Activated CD4-positive, alpha-beta memory T cell treated with anti-CD3 and anti-CD28 coated beads, Interleukin-2, amount 10 ng/mL, durations not matched to agents 7 days and 5 days (primary cell): ENCODE data around the gene CTU1. TPM values are rescaled to one million over a fixed set of nuclear protein-coding genes. Genes with fewer than 3 reads are reported as not detected.
A peak's percentile ranks its signal among the peaks of the same experiment; 100 is the strongest.
"Not testable (repeated sequence)": the region's sequence is repeated elsewhere in the genome, so short reads cannot be mapped to it uniquely, and the experiment has no call there.

Experiments
- CTCF ChIA-PET: fragments of 350-600 bp; sonication (Branson Sonifier 250); formaldehyde crosslinking; loops from one replicate; lab custom pipeline; 2021; ENCODE audit warnings: antibody characterized with exemption, inconsistent platforms; lab: Charles Lee
- POLR2A ChIA-PET: fragments of 350-600 bp; sonication (Branson Sonifier 250); formaldehyde crosslinking; loops from one replicate; lab custom pipeline; 2021; ENCODE audit warnings: antibody characterized with exemption; lab: Charles Lee
- DNase-seq: peaks from one replicate; pipeline ENCODE4 v3.0.0-alpha.2; 2020
- H3K27ac Mint-ChIP-seq: one replicate; pipeline ENCODE4 v1.8.0; 2021; ENCODE audit warnings: mild to moderate bottlenecking, mixed read lengths
- H3K27me3 Mint-ChIP-seq: one replicate; pipeline ENCODE4 v1.8.0; 2021; ENCODE audit warnings: mixed read lengths
- H3K36me3 Mint-ChIP-seq: one replicate; pipeline ENCODE4 v1.8.0; 2021; ENCODE audit warnings: low read depth, mixed read lengths
- H3K4me1 Mint-ChIP-seq: one replicate; pipeline ENCODE4 v1.8.0; 2021; ENCODE audit warnings: mixed read lengths
- H3K4me3 Mint-ChIP-seq: one replicate; pipeline ENCODE4 v1.8.0; 2021; ENCODE audit warnings: mild to moderate bottlenecking, mixed read lengths
- H3K9me3 Mint-ChIP-seq: one replicate; pipeline ENCODE4 v1.8.0; 2021; ENCODE audit warnings: mixed read lengths
- total RNA-seq, 2 experiments: library from RNA; stranded (reverse); gene quantifications; one replicate each; pipeline ENCODE4 v1.2.3, GENCODE V29; 2021

CTU1 gene
- total RNA-seq: 1 to 10 TPM; 9.0 to 9.4 TPM

GRCh38 chr19:51108066-51108804 is at the start of gene CTU1:
TSS of gene CTU1 (minus strand) at chr19:51108409. CDS start at chr19:51104569, 3,840 bp downstream.
- Mint-ChIP-seq H3K27ac (peak within 1 kb of the TSS; percentile 73), H3K9me3 (no peaks in the 10 kb centered on the region), H3K36me3 (peaks cover 30% of the 10 kb centered on the region), H3K27me3 (peaks cover 2% of the 10 kb centered on the region), H3K4me1 (peaks cover 39% of the 10 kb centered on the region), H3K4me3 (peak within 1 kb of the TSS; percentile 85)
- peak; percentile 99 for DNase-seq
- POLR2A ChIA-PET: no interaction called here
- CTCF ChIA-PET: interaction anchor here (0.6 to 1.5 kb wide), 4 partner anchors 12 to 269 kb away, joined by 3 to 4 read pairs (median 4); no protein-coding TSS in a partner anchor

DNA sequence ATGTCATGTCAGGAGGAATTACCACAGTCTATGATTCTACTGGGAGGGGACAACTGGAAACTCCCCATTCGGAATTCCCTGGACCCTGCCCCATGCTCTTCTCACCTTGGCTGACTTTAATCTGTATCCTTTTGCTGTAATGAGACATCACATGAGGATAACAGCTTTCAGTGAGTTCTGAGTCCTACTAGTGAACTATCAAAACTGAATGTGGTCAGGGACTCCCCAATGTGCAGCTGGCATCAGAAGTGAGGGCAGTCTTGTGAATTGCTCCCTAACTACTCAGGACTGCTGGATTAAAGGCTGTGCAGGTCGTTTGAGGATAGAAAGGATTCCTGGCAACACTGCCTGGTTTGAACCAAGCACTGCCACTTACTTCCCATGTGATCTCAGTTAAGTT is 49.1 kb upstream of the CTU1 start:
- DNase-seq: no peak
- Mint-ChIP-seq H3K9me3 (no peaks in the 10 kb centered on the region), H3K27ac (no peak overlapping the region), H3K4me3 (no peak overlapping the region), H3K36me3 (no peaks in the 10 kb centered on the region), H3K27me3 (peaks cover 25% of the 10 kb centered on the region), H3K4me1 (peaks cover 28% of the 10 kb centered on the region)
- ChIA-PET POLR2A (interaction anchor here (1.8 kb wide), 1 partner anchor 102 kb away, joined by 8 read pairs; no protein-coding TSS in a partner anchor), CTCF (interaction anchor here (0.6 to 10.0 kb wide), 10 partner anchors 10 to 257 kb away, joined by 3 to 180 read pairs (median 4); no protein-coding TSS in a partner anchor)

- no peaks in the 10 kb centered on the region for H3K36me3 Mint-ChIP-seq
- H3K4me3 Mint-ChIP-seq: no peak overlapping the region
- no peaks in the 10 kb centered on the region for H3K9me3 Mint-ChIP-seq
- ChIA-PET CTCF (interaction anchor here (0.6 to 10.0 kb wide), 10 partner anchors 10 to 284 kb away, joined by 3 to 180 read pairs (median 4); partner anchors contain the start of gene CTU1), POLR2A (interaction anchor here (1.8 kb wide), 1 partner anchor 103 kb away, joined by 8 read pairs; no protein-coding TSS in a partner anchor)
- peaks cover 25% of the 10 kb centered on the region for H3K27me3 Mint-ChIP-seq
- no peak overlapping the region for H3K27ac Mint-ChIP-seq
- DNase-seq: no peak
- peaks cover 26% of the 10 kb centered on the region for H3K4me1 Mint-ChIP-seq
Measured at GRCh38 chr19:51156710-51157109, 48.5 kb upstream of the CTU1 start.

GRCh38 chr19:51150627-51151026 is 42.4 kb upstream of the CTU1 start:
- CTCF ChIA-PET: interaction anchor here (0.7 kb wide), 1 partner anchor 109 kb away, joined by 3 read pairs; no protein-coding TSS in a partner anchor
- no peak overlapping the region for H3K4me3 Mint-ChIP-seq
- H3K27me3 Mint-ChIP-seq: peaks cover 50% of the 10 kb centered on the region
- POLR2A ChIA-PET: no interaction called here
- no peaks in the 10 kb centered on the region for H3K36me3 Mint-ChIP-seq
- no peaks in the 10 kb centered on the region for H3K4me1 Mint-ChIP-seq
- H3K9me3 Mint-ChIP-seq: peaks cover 2% of the 10 kb centered on the region
- no peak overlapping the region for H3K27ac Mint-ChIP-seq
- no peak for DNase-seq

DNA sequence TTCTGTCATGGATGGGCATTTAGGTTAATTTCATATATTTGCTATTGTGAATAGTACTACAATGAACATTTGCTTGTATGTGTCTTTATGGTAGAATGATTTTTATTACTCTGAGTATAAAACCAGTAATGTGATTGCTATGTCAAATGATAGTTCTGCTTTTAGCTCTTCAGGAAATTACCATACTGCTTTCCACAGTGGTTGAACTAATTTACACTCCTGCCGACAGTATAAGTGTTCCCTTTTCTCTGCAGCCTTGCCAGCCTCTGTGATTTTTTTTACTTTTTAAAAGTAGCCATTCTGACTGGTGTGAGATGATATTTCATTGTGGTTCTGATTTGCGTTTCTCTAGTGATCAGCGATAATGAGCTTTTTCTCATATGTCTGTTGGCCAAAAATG is 40.4 kb upstream of the CTU1 start:
- peaks cover 2% of the 10 kb centered on the region for H3K9me3 Mint-ChIP-seq
- H3K36me3 Mint-ChIP-seq: no peaks in the 10 kb centered on the region
- no peak overlapping the region for H3K27ac Mint-ChIP-seq
- H3K4me3 Mint-ChIP-seq: no peak overlapping the region
- no peak for DNase-seq
- CTCF ChIA-PET: interaction anchor here (0.9 to 4.2 kb wide), 3 partner anchors 9 to 179 kb away, joined by 4 to 17 read pairs (median 4); no protein-coding TSS in a partner anchor
- no peaks in the 10 kb centered on the region for H3K4me1 Mint-ChIP-seq
- peaks cover 47% of the 10 kb centered on the region for H3K27me3 Mint-ChIP-seq
- POLR2A ChIA-PET: interaction anchor here (0.8 kb wide), 1 partner anchor 19 kb away, joined by 3 read pairs; no protein-coding TSS in a partner anchor

DNA sequence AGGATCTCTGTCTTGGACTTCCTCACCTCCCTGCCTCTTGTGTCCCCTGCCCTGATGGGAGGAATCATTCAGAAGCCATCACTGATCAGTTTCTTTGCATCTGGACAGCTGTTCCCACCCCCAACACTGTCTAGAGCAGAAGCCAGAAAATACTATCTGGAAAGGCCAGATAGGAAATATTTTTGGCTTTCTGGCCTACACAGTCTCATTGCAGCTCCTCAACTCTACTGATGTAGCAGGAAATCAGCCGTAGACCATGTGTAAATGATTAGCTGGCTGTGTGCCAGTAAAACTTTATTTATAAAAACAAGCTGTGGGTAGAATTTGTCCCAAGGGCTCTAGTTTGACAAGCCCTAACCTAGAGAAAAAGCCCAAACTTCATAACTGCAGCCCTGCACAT is 39.5 kb upstream of the CTU1 start:
- Mint-ChIP-seq H3K4me1 (no peaks in the 10 kb centered on the region), H3K36me3 (no peaks in the 10 kb centered on the region), H3K9me3 (peaks cover 2% of the 10 kb centered on the region), H3K27me3 (peaks cover 42% of the 10 kb centered on the region), H3K27ac (no peak overlapping the region), H3K4me3 (no peak overlapping the region)
- DNase-seq: no peak
- ChIA-PET POLR2A (no interaction called here), CTCF (interaction anchor here (0.9 to 4.2 kb wide), 2 partner anchors 10 to 21 kb away, joined by 4 to 17 read pairs; no protein-coding TSS in a partner anchor)

GRCh38 chr19:51146751-51147150 is 38.5 kb upstream of the CTU1 start:
- H3K4me1 Mint-ChIP-seq: no peaks in the 10 kb centered on the region
- peaks cover 38% of the 10 kb centered on the region for H3K27me3 Mint-ChIP-seq
- DNase-seq: no peak
- no peaks in the 10 kb centered on the region for H3K36me3 Mint-ChIP-seq
- no peak overlapping the region for H3K4me3 Mint-ChIP-seq
- H3K27ac Mint-ChIP-seq: no peak overlapping the region
- peaks cover 2% of the 10 kb centered on the region for H3K9me3 Mint-ChIP-seq
- CTCF ChIA-PET: interaction anchor here (4.2 kb wide), 1 partner anchor 11 kb away, joined by 17 read pairs; no protein-coding TSS in a partner anchor
- POLR2A ChIA-PET: no interaction called here

DNA sequence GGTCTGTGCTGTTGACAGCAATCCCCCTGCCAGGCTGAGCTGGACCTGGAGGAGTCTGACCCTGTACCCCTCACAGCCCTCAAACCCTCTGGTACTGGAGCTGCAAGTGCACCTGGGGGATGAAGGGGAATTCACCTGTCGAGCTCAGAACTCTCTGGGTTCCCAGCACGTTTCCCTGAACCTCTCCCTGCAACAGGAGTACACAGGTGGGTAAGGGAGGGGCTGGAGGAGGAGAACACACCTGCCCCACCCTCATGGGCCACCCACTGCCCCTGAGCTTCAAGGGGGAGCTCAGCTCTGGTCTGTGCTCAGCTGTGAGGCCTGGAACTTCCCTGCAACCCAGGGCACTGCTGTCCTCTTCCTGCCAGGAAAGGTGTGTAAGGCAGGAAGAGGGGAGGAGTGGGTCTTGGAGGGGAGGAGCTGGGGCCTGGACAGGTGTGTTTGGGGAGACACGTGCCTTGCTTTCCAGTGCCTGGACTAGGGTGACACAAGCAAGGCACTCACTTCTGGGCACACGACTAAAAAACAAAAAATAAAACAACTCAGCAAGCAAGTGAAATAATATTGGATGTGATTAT is 37.8 kb upstream of the CTU1 start:
- Mint-ChIP-seq H3K4me3 (no peak overlapping the region), H3K4me1 (no peaks in the 10 kb centered on the region), H3K27me3 (peaks cover 36% of the 10 kb centered on the region), H3K27ac (no peak overlapping the region), H3K9me3 (peaks cover 2% of the 10 kb centered on the region), H3K36me3 (no peaks in the 10 kb centered on the region)
- ChIA-PET CTCF (interaction anchor here (0.9 to 4.2 kb wide), 2 partner anchors 11 to 12 kb away, joined by 4 to 17 read pairs; no protein-coding TSS in a partner anchor), POLR2A (no interaction called here)
- no peak for DNase-seq

- Mint-ChIP-seq H3K36me3 (no peaks in the 10 kb centered on the region), H3K4me3 (no peak overlapping the region), H3K4me1 (no peaks in the 10 kb centered on the region), H3K27me3 (peaks cover 34% of the 10 kb centered on the region), H3K27ac (no peak overlapping the region), H3K9me3 (no peaks in the 10 kb centered on the region)
- CTCF ChIA-PET: no interaction called here
- no peak for DNase-seq
- POLR2A ChIA-PET: no interaction called here
Measured at GRCh38 chr19:51144482-51145045, 36.4 kb upstream of the CTU1 start.

DNA sequence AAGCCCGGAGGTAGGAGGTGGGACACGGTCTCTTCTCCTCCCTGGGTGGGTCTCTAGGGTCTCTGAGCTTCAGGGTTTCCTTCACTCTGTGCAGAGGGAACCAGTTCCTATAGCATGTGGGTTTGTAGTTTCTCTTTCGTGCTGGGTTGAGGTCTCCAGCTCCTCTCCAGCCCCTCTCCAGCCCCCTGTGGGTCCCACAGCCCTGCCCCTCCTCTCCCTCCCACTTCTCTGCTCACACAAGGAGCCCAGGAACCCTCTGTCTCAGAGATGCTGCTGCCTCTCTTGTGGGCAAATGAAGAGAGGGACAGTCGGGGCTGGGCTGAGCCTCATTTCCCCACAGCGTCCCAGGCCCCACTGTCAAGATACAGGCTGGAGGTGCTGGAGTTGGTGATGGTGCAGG is 35.3 kb upstream of the CTU1 start:
- DNase-seq: no peak
- CTCF ChIA-PET: no interaction called here
- Mint-ChIP-seq H3K27ac (no peak overlapping the region), H3K27me3 (peaks cover 28% of the 10 kb centered on the region), H3K9me3 (no peaks in the 10 kb centered on the region), H3K36me3 (no peaks in the 10 kb centered on the region), H3K4me3 (no peak overlapping the region), H3K4me1 (no peaks in the 10 kb centered on the region)
- POLR2A ChIA-PET: no interaction called here

DNA sequence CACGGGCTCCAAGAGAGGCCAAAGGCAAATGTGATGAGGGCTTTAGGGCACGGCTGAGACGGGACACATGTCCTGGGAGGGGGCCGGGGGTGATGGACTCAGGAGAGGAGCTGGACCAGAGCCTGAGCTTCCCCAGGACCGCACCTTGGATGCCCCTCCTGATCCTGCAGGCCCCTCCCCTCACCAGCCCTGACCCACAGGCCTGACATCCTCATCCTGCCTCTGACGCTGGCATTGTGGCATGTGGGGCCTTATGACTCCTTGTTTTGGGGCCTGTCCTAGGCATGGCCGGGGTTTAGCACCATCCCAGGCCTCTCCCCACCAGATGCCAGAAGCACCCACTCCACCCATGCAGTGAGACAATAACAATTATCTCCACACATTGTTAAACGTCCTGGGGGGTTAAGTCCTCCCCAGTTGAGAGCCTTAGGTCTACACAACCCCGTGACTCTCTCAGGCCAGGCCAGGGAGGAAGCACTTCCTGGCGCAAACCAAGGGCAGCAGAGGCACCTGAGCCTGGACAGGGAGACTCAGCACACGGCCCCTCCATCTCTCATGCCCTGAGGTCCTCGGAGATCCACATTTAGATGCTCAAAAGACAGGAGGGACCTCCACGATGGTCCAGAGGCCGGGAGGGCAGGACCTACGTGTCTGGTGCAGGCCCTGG is 34.7 kb upstream of the CTU1 start:
- DNase-seq, H3K4me1 Mint-ChIP-seq, H3K4me3 Mint-ChIP-seq, CTCF ChIA-PET, H3K27ac Mint-ChIP-seq, POLR2A ChIA-PET, H3K9me3 Mint-ChIP-seq, H3K36me3 Mint-ChIP-seq: not testable (repeated sequence)
- peaks cover 24% of the 10 kb centered on the region for H3K27me3 Mint-ChIP-seq

DNA sequence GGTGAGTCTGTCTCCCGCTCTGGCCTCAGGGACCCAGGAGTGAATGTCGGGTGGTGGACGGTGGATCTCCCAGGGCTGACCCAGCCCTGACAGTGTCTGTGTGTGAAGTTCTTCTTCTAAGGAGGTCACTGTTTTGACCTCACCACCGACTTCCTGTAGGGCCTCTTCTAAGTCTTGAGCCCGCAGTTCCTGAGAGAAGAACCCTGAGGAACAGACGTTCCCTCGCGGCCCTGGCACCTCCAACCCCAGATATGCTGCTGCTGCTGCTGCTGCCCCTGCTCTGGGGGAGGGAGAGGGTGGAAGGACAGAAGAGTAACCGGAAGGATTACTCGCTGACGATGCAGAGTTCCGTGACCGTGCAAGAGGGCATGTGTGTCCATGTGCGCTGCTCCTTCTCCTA is 33.9 kb upstream of the CTU1 start, which contains the start of gene SIGLEC7:
Gene SIGLEC7, plus strand, starts transcription at position 183 of the 400 bp plus-strand sequence. Its CDS starts 69 bp downstream, at position 252.
- Mint-ChIP-seq H3K36me3 (no peaks in the 10 kb centered on the region), H3K27me3 (peaks cover 24% of the 10 kb centered on the region), H3K4me1 (peaks cover 7% of the 10 kb centered on the region), H3K27ac (no peak within 1 kb of the TSS), H3K9me3 (no peaks in the 10 kb centered on the region), H3K4me3 (no peak within 1 kb of the TSS)
- no peak for DNase-seq
- POLR2A ChIA-PET: no interaction called here
- CTCF ChIA-PET: no interaction called here
